SK-N-SH treated with all-trans-retinoic acid at 6 μM for 48 hours (cell line): ENCODE results near the gene MS4A18.
"Not testable (repeated sequence)": the region's sequence is repeated elsewhere in the genome, so short reads cannot be mapped to it uniquely, and the experiment has no call there.

ENCODE experiments used
- ATAC-seq: fragments of 200-7000 bp; cut with Tn5 transposase; 3 replicates; pipeline ENCODE4 v1.9.1; 2020; ENCODE audit warnings: mild to moderate bottlenecking, moderate library complexity
- ARNTL ChIP-seq: fragments of 450-650 bp; formaldehyde crosslinking; IDR thresholded peaks from 2 replicates; pipeline ENCODE4 v1.5.0; 2020; ENCODE audit warnings: low read depth, mild to moderate bottlenecking, moderate library complexity, borderline replicate concordance
- BACH2 ChIP-seq: fragments of 250-450 bp; sonication (Bioruptor Pico); IDR thresholded peaks from 2 replicates; pipeline ENCODE4 v1.9.0; 2021; ENCODE audit warnings: mild to moderate bottlenecking, borderline replicate concordance
- CREB5 ChIP-seq: fragments of 250-450 bp; sonication (Bioruptor Pico); IDR thresholded peaks from 2 replicates; pipeline ENCODE4 v1.5.1; 2020; ENCODE audit warnings: low read depth, mild to moderate bottlenecking, moderate library complexity
- CSDC2 ChIP-seq: fragments of 250-450 bp; sonication (Bioruptor Pico); IDR thresholded peaks from 2 replicates; pipeline ENCODE4 v1.5.0; 2020; ENCODE audit warnings: mild to moderate bottlenecking, moderate library complexity
- CSRNP3 ChIP-seq: fragments of 250-450 bp; sonication (Bioruptor Pico); IDR thresholded peaks from 2 replicates; pipeline ENCODE4 v1.5.1; 2021; ENCODE audit warnings: mild to moderate bottlenecking, moderate library complexity
- ESRRG ChIP-seq: fragments of 250-450 bp; sonication (Bioruptor Pico); IDR thresholded peaks from 2 replicates; pipeline ENCODE4 v1.6.1; 2021; ENCODE audit warnings: mild to moderate bottlenecking
- GLIS3 ChIP-seq: fragments of 250-450 bp; sonication (Bioruptor Pico); IDR thresholded peaks from 2 replicates; pipeline ENCODE4 v1.5.0; 2020; ENCODE audit warnings: mild to moderate bottlenecking, moderate library complexity
- ISL1 ChIP-seq: fragments of 250-450 bp; sonication (Bioruptor Pico); IDR thresholded peaks from 2 replicates; pipeline ENCODE4 v2.1.2; 2022; ENCODE audit warnings: mild to moderate bottlenecking, moderate library complexity
- OSR1 ChIP-seq: fragments of 250-450 bp; sonication (Bioruptor Pico); IDR thresholded peaks from 2 replicates; pipeline ENCODE4 v1.8.0; 2022; ENCODE audit warnings: moderate library complexity, mild to moderate bottlenecking, inconsistent platforms
- PATZ1 ChIP-seq: fragments of 250-450 bp; sonication (Bioruptor Pico); IDR thresholded peaks from 2 replicates; pipeline ENCODE4 v1.8.0; 2020; ENCODE audit warnings: mild to moderate bottlenecking, moderate library complexity, borderline replicate concordance
- POU6F1 ChIP-seq: fragments of 250-450 bp; sonication (Bioruptor Pico); IDR thresholded peaks from 2 replicates; pipeline ENCODE4 v1.8.0; 2021; ENCODE audit warnings: low read depth, mild to moderate bottlenecking, moderate library complexity, borderline replicate concordance
- PPARA ChIP-seq: fragments of 250-450 bp; sonication (Bioruptor Pico); IDR thresholded peaks from 2 replicates; pipeline ENCODE4 v1.5.0; 2020; ENCODE audit warnings: mild to moderate bottlenecking, borderline replicate concordance
- RARB ChIP-seq: fragments of 250-450 bp; sonication (Bioruptor Pico); IDR thresholded peaks from 2 replicates; pipeline ENCODE4 v1.8.0; 2021; ENCODE audit warnings: mild to moderate bottlenecking, moderate library complexity
- SNAI2 ChIP-seq: fragments of 250-450 bp; sonication (Bioruptor Pico); IDR thresholded peaks from 2 replicates; pipeline ENCODE4 v1.5.0; 2020; ENCODE audit warnings: mild to moderate bottlenecking, moderate library complexity
- TCF4 ChIP-seq: fragments of 250-450 bp; sonication (Bioruptor Pico); IDR thresholded peaks from 2 replicates; pipeline ENCODE4 v1.8.0; 2021; ENCODE audit warnings: mild to moderate bottlenecking, moderate library complexity, borderline replicate concordance
- TOX ChIP-seq: fragments of 250-450 bp; sonication (Bioruptor Pico); IDR thresholded peaks from 2 replicates; pipeline ENCODE4 v1.8.0; 2021; ENCODE audit warnings: mild to moderate bottlenecking, moderate library complexity, borderline replicate concordance
- TSHZ2 ChIP-seq: fragments of 250-450 bp; sonication (Bioruptor Pico); IDR thresholded peaks from 2 replicates; pipeline ENCODE4 v1.5.0; 2020; ENCODE audit warnings: mild to moderate bottlenecking, moderate library complexity
- ZC3H10 ChIP-seq: fragments of 250-450 bp; sonication (Bioruptor Pico); IDR thresholded peaks from 2 replicates; pipeline ENCODE4 v1.5.1; 2021; ENCODE audit warnings: mild to moderate bottlenecking, moderate library complexity
- ZFP30 ChIP-seq: fragments of 450-650 bp; formaldehyde crosslinking; IDR thresholded peaks from 2 replicates; pipeline ENCODE4 v1.5.0; 2022; ENCODE audit warnings: mild to moderate bottlenecking, moderate library complexity
- ZNF565 ChIP-seq: fragments of 450-650 bp; formaldehyde crosslinking; conservative IDR thresholded peaks from 2 replicates; pipeline ENCODE4 v1.5.0; 2020; ENCODE audit warnings: low read depth, mild to moderate bottlenecking, moderate library complexity
- ZNF8 ChIP-seq: fragments of 450-650 bp; formaldehyde crosslinking; IDR thresholded peaks from 2 replicates; pipeline ENCODE4 v1.5.0; 2020; ENCODE audit warnings: mild to moderate bottlenecking, moderate library complexity

Gene MS4A18

GRCh38 chr11:60724420-60724819 is at the start of gene MS4A18:
MS4A18 (plus strand) TSS chr11:60724720.
- ATAC-seq = no peak
- TF ChIP-seq TCF4 (CRISPR knock-in tag) = no peak
- TF ChIP-seq RARB (CRISPR knock-in tag) = no peak
- TF ChIP-seq TSHZ2 (CRISPR knock-in tag) = no peak
- no peak for TF ChIP-seq ZNF8 (CRISPR knock-in tag)
- TF ChIP-seq GLIS3 (CRISPR knock-in tag) = no peak
- TF ChIP-seq ISL1 (CRISPR knock-in tag) = no peak
- no peak for TF ChIP-seq ZC3H10 (CRISPR knock-in tag)
- TF ChIP-seq SNAI2 (CRISPR knock-in tag) = no peak
- TF ChIP-seq, all 23 proteins: peak for 0

GRCh38 chr11:60678231-60678630 is 46.3 kb upstream of the MS4A18 start:
- ATAC-seq = not testable (repeated sequence)

GRCh38 chr11:60679879-60680278 is 44.6 kb upstream of the MS4A18 start:
- ATAC-seq = no peak
- TF ChIP-seq CREB5 (CRISPR knock-in tag) (no peak), ESRRG (CRISPR knock-in tag) (no peak), CSRNP3 (CRISPR knock-in tag) (no peak), ZNF565 (CRISPR knock-in tag) (no peak)

- no peak for TF ChIP-seq TOX (CRISPR knock-in tag)
- TF ChIP-seq GLIS3 (CRISPR knock-in tag) = no peak
- no peak for TF ChIP-seq ISL1 (CRISPR knock-in tag)
- no peak for TF ChIP-seq CSDC2 (CRISPR knock-in tag)
- no peak for TF ChIP-seq PATZ1 (CRISPR knock-in tag)
- no peak for TF ChIP-seq OSR1 (CRISPR knock-in tag)
- TF ChIP-seq ZFP30 (CRISPR knock-in tag) = no peak
- TF ChIP-seq RARB (CRISPR knock-in tag) = no peak
- TF ChIP-seq BACH2 (CRISPR knock-in tag) = no peak
- no peak for TF ChIP-seq POU6F1 (CRISPR knock-in tag)
- no peak for TF ChIP-seq PPARA (CRISPR knock-in tag)
- no peak for TF ChIP-seq ARNTL (CRISPR knock-in tag)
- TF ChIP-seq CSRNP3 (CRISPR knock-in tag) = no peak
- no peak for ATAC-seq
Observed at GRCh38 chr11:60680455-60681119, 43.9 kb upstream of the MS4A18 start.

- ATAC-seq = not testable (repeated sequence)
Observed at GRCh38 chr11:60684541-60684848, 40.0 kb upstream of the MS4A18 start.
